ENCODE results near the gene IQCB1. TPM values are rescaled to one million over a fixed set of nuclear protein-coding genes. Genes with fewer than 3 reads are reported as not detected.
"Not testable (repeated sequence)": the region's sequence is repeated elsewhere in the genome, so short reads cannot be mapped to it uniquely, and the experiment has no call there.

IQCB1 gene
- total RNA-seq, 1 donor from 2014 or later, result 26.3 TPM

DNA sequence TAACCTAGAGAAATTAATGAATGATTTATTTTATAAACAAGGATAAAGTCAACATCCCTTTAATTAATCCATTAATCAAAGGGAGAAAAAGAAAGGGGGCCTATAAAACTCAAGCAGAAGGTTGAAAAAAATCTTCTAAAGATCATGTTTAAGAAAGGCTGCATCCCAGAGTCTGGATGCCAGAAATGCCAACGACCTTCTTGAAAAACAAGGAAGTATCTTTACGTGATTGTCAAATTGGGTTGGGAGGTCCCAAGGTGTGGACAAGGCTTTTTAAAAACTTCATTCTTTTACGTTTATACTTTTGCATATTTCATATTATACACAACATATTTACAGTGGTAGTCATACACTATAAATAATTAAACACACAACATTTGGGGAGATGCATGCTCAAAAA, 86.9 kb downstream of the IQCB1 start:
- DNase-seq, result no peak

DNA sequence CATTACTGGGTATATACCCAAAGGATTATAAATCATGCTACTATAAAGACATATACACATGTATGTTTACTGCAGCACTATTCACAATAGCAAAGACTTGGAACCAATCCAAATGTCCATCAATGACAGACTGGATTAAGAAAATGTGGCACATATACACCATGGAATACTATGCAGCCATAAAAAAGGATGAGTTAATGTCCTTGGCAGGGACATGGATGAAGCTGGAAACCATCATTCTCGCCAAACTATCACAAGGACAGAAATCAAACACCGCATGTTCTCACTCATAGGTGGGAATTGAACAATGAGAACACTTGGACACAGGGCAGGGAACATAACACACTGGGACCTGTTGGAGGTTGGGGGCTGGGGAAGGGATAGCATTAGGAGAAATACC, 91.8 kb downstream of the IQCB1 start:
- not testable (repeated sequence) for DNase-seq

DNA sequence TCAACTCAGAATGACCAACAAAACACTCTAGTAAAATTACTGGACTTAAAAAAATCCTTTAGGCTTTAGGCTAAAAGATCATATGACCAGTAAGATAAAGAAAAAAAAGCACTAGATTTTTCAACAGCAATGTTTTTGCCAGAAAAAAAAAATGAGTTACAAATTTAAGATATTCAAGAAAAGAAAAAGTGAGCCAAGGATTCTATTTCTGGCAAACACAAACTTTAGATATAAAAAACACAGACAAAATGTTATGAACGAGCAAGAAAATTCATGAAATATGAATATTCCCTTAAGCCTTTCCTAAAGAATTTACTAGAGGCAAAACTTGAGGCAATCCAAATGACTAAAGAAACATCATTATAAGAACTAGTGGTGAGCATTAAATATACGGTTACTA, 94.0 kb downstream of the IQCB1 start:
- DNase-seq, result no peak

DNA sequence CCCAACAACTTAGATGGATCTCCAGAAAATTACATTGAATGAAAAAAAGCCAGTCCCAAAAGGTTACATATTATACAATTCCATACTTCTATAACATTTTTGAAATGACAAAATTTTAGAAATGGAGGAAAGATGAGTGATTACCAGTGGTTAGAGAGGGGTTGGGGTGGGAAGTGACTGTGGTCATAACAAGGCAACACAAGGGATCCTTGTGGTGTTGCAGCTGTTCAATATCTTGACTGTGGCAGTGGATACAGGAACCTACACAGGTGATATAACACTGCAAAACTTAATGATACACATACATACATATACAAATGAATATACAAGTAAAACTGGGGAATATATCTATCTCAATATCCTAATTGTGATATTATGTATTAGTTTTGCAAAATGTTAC, 95.0 kb downstream of the IQCB1 start:
- no peak for DNase-seq

DNA sequence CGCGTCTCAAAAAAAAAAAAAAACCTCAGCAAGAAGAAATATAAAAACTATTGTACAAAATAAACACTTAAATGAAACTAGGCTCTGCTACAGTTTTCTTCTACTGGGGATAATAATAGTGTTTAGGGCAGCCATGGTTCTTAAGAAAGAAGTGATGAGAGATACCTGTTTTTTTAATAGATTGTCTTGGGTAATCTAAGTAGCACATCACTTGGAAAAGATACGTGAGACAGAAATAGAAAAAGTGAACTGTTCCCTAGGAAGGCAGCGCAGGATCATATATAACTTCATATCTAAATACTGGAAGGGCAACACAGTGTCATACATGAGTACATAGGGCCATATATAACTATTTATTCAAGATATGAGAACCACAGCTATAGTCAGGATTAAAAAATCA, 97.2 kb downstream of the IQCB1 start:
- DNase-seq, result no peak

DNA sequence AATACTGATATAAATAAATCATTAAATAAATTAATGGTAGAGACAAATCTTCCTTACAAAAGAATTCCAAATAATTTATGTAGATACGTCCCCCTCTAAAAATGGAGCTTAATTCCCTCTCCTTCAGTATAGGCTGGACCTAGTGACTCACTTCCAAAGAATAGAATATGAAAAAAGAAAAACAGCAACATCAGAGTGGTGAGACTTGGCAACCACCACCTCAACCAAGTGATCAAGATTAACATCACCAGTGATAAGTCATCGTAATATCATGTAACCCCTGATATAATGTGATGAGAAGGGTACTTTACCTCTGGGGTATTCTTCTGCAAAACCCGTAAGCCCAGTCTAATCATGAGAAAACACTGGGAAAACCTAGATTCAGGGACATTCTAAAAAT, 98.7 kb downstream of the IQCB1 start:
- DNase-seq, result no peak

DNA sequence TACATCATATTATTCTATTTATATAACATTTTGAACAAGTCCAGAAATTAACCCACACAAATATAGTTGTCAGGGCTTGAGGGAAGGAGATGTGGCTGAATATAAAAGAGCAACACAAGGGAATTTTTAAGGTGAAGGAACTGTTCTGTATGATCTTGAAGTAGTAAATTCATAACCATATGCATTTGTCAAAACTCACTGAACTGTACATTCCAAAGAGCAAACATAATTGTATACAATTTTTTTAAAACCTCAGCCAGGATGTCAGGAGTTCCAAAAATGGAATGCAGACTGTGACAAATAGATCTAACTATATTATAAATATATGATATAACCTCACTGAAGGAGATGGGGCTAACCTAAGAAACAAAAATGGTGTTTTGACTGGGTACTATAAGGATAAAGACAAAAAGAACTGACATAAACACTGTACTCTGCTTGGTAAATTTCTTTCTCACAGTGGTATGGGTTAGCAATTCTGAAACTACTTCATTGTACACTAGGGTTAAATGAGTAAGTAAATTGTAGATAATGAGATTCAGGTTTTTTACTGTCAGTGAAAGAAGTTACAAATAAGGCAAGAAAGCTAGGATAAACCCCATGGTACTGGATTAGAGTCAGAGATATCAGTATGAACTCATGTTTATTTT, 99.7 kb downstream of the IQCB1 start:
- DNase-seq, result no peak

DNA sequence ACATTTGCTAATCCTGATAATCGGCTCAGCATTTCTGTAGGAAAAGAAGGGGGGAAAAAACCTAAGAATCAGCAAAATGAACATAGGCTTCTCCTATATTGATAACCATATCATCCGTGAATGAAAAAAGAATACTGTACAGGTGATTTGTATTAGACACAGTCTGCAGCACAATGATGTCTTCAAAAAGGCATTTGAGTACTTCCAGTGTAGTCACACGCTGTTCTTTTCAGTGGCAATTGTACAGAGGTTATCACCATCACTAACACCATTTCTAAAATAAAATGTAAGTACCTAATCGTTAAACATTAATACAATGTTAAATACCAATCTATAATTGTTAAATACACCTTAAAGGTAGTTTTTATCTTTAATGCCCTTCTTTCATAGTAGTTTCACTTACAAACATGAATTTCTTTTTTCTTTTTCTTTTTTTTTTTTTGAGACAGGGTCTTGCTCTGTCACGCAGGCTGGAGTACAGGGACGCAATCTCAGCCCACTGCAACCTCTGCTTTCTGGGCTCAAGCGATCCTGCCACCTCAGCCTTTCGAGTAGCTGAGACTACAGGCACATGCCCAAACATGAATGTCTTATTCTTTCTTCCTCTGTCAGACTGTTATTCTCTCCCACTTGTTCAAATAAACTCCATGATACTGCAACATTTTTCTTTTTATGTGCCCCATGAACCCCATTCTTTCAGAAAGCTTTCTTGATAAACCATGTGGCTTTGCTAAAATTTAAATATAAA, 103.7 kb downstream of the IQCB1 start:
- no peak for DNase-seq

DNA sequence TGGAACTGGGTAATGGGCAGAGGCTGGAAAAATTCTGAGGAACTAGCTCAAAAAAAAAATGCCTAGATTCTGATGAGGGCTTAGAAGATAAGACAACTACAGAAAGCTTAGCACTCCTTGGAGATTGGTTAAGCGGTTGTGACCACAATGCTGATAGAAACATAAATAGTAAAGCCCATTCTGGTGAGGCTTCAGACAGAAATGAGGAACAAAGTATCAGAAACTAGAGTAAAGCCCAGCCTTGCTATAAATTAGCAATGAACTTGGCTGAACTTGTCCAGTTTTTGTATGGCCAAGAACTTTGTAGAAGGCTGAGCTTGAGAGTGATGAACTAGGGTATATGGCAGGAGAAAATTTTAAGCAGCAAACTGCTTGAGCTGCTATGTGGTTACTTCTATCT, 110.7 kb downstream of the IQCB1 start:
- no peak for DNase-seq

DNA sequence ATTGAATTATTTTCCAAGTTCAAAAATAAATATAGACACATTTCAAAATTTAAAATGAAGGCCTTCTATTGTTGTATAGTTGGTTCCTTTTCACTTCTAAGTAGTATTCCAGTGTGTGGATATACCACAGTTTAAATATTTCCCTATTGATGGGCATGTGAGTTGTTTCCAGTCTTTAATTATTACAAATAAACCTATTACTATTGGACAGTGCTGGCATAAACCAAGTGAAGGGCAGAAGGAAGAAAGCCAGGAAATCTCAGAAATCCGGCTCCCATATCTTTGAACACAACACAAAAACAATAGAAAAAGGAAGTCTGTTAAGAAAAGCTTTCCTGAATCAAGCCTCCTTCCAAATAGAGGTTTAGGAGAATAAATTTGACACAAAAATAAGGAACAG, 111.4 kb downstream of the IQCB1 start:
- DNase-seq, result no peak

DNA sequence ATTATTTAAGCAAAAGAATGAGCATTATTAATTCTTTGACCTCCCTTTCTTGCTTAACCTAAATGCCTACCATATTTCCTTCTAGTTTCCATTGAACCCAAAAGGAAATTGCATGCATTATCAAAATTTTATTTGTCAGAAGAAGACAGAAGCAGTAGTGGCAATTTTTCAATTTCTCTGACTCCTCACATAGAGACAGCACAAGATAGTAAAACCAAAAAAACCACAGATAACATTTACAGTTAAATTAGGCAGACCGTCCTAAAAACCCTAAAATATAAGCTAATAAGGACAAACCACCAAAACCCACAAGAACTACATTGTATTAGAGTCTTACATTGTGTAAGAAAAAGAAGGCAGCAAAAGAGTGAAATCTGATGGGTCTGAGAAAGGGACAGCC, 112.4 kb downstream of the IQCB1 start:
- DNase-seq, result no peak

DNA sequence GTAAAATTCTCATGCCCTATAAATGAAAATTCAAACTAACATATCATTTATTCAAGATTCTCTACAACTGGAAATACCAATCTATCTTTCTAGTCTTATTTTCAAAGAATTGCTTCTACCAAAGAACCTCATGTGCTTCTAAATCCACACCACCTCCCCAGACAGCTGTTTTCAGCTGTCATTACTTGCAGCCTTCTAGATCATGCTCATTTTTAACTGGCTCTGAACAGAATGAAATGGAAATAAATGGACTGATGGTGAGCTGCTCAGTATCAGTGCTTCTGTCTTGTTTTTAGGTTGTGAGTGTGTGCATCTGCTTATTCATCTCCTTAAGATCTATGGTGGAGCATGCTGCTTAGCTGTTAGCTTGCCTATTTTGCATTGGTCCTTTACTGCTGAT, 114.7 kb downstream of the IQCB1 start:
- DNase-seq, result no peak

Other genes with a start within 250 kb of the IQCB1 start
- gene FBXO40, start 241.7 kb downstream of the IQCB1 start, total RNA-seq, result 0.59 TPM
- 9.1 TPM for gene HCLS1, start 174.2 kb downstream of the IQCB1 start, total RNA-seq
- 51.3 TPM for gene GOLGB1, start 85.3 kb downstream of the IQCB1 start, total RNA-seq
- gene EAF2, start 149 bp upstream of the IQCB1 start, total RNA-seq, result 10.0 TPM
- gene SLC15A2, start 59.3 kb upstream of the IQCB1 start, total RNA-seq, result 7.7 TPM
- 0.49 TPM for gene ILDR1, start 187.2 kb upstream of the IQCB1 start, total RNA-seq
- 6.8 TPM for gene CD86, start 220.3 kb upstream of the IQCB1 start, total RNA-seq

Measured in skin of body (tissue), 2 donors.